Umbilical cord (tissue), 2 donors: ENCODE data around the gene KNCN. TPM values are rescaled to one million over a fixed set of nuclear protein-coding genes. Genes with fewer than 3 reads are reported as not detected.

Experiments
- DNase-seq: peaks from one replicate; pipeline ENCODE4 v3.0.0-alpha.2; 2015; ENCODE audit warnings: low spot score
- total RNA-seq: library from RNA; depleted of rRNA; stranded (reverse); fragments of >200 nt; gene quantifications from one replicate; pipeline ENCODE4 v1.2.3, GENCODE V29; 2014; ENCODE audit warnings: low replicate concordance; ENCODE audit not compliant: insufficient read depth

Gene KNCN
- total RNA-seq, 1 donor from 2014 or later: not detected

GRCh38 chr1:46544561-46545240 is 6.7 kb downstream of the KNCN start:
- DNase-seq: no peak

DNA sequence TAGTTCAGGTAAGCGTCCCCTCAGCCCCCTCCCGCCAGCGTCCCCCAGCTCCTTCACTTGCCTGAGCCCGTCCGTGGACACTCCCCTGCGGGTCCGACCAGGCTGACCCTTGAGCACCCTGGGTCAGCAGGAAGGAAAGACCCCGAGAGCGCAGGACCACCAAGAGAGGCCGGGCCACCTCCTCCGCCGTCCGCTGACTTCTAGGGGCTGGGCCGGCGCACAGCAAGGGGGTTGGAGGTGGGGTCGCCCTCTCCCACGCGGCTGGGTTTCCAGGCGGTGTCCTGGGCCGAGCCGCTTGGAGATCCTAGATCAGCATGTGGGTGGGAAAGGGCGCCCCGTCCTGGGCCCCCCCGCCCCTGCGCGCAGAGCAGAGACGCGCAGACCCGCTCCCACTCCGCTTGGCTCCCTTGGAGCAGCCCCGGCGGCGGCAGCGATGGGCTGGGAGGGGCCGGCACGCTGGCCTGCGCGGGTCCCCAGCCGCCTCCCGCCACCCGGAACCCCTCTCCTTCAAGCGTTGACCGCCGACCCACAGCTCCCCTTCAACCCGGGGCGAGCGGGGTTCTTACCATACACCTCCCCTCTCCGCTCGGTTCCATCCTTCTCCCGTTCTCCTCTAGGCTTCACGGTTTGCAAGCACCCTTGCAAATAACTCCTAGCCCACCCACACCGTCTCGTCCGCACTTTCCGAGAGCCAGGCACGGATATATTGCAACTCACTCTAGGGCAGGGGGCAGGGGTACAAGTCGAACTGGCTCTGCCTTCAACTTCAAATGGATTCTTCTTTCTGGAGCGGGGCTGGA is 7.5 kb downstream of the KNCN start:
- no peak for DNase-seq

GRCh38 chr1:46543382-46543760 is 8.1 kb downstream of the KNCN start:
- no peak for DNase-seq

DNA sequence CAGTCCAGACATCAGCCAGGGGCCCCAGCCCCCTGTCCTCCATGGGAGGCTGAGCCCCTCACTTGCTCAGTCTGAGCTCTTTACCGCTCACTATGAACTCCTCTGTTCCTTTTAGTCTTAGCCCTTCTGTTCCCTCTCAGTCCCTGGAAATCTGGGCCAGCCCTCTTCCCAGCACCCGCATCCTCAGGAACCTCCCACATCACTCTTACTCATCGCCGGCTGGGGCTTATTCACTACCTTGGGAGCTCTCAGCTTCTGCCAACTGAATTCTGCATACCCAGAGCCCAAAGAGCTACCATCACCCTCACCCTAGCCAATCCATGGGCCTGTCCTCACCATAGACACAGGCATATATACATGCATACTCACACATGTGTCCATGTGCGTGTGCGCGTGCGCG is 11.5 kb downstream of the KNCN start:
- DNase-seq: no peak

DNA sequence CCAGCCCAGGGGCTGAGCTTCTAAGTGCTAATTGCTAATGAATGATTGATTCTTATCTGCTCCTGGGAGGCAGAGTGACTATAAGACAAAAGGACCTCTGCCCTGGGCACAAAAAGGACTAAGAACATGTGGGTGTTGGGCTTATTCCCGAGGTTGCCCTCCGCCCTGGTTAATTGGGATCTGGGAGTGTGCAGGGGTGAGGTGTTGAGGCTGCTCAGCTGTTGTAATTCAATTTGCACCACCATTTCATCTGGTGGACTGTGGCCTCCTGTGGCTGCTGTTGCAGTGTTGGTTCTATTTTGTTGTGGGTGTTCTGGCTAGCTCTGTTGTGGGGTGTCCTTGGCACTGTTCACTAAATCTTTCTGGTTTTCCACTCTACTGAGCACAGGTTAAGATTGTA is 13.3 kb downstream of the KNCN start:
- no peak for DNase-seq

GRCh38 chr1:46537651-46538050 is 13.8 kb downstream of the KNCN start:
- DNase-seq: no peak

DNA sequence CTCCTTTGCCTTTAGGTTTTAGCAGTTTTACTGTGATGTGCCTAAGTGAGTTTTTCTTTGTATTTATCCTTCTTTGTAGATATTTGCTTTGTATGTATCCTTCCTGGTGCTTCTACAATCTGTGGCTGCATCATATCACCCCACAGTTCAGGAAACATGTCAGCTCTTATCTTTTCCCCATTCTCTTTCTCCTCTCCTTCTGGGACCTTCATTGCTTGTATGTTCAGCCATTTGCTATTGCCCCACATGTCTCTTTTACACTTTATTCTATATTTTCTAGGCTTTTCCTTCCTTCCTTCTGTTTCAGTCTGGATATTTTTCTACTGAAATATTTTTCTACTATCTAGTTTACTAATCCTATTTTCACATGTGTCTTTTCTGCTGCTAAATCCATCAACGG is 14.9 kb downstream of the KNCN start:
- no peak for DNase-seq

DNA sequence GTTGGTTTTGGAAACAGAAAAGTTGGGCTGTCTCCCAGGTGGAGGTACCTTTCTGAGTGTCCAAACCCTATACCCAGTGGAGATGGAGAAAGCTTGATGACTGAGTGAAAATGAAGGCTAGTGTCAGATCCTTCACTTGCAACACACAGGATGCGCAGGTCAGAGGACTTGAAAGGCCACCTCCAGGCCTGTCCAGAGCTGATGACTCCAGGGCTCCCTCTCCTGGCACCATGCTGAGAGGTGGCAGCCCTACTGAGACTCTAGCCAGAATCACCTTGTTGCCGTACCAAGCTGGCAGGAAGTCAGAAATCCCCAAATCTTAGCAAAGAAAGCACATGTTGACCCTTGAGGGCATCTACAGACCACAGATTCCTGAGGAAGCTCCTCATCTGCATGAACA is 16.4 kb downstream of the KNCN start:
- DNase-seq: no peak

DNA sequence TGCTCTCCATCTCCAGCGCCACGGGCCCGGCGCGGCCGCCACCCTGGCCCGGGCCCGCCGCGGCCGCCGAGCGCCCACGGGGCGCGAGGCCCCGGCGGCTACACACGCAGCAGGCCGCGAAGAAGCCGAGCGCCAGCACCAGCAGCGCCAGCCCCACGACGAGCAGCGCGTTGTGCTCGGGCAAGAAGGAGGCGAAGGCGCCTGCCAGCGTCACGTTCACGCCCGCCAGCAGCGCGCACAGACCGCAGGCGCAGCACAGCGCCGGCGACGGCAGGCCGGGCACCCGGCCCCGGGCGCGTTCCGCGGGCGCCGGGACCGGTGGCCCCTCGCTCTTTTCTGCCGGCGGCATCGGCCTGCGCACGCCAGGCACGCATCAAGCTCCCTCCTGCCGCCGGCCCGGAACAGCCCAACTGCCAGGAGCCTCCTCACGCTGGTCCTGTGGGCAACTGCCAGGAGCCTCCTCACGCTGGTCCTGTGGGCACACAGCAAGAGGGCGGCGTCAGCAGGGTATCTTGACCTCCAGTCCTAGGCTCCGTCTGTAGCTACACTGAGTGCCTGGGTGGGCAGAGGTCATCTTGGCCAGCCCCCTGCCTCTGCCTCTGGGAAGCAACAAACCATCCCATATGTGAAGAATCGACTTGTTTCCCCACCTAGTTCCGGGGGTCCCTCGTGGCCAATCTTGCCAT is 18.1 kb downstream of the KNCN start:
- peak; percentile 39 for DNase-seq

GRCh38 chr1:46532498-46533178 is 18.8 kb downstream of the KNCN start:
- DNase-seq: peak; percentile 65

- no peak for DNase-seq
These were observed 19.4 kb downstream of the KNCN start for GRCh38 chr1:46532095-46532494.

DNA sequence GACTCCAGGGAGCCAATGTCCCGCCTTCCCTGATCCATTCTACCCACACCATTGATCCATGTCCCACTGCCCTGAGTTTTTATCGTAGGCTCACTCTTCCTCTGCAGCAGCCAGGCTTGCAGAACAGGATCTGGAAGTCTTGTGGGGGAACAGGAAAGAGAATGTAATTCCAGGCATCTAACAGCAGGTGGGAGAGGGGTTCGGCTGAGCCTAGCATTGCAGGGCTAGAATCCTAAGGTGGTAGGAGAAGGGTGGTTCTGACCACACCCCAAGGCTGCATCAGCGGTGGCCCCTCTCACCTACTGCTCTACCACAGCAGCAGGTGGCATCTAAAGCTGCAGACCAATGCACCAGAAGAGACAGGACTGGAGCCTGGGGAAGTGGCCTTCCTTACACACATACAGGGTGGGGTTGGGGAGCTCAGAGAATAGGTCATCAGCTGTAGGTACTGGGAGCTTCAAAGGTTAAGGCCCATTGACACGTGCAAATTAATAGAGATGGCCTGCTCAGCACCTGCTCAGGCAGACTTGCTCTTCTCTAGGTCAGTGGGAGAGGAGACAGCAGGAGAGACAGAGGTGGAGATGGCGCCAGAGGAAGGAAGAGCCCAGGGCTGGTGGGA is 20.5 kb downstream of the KNCN start:
- no peak for DNase-seq

DNA sequence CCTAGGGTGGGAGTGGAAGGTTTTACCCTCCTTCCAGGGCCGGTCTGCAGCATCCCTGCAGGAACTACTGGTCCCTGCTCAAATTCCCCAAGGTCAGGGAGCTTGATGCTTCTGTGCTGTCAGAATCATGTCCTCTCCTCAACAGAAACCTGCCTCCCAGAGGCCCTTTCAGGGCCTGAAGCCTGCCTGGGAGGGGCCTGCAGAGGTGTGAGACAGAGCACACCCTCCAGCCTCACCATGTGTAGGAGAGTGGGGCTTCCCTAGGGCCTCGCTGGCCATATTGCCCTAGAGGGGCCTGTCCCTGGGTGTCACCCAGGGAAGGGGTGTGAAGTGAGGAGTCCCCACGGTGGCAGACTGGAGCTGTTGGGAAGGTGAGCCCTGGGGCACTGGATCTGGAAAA is 21.1 kb downstream of the KNCN start:
- no peak for DNase-seq

DNA sequence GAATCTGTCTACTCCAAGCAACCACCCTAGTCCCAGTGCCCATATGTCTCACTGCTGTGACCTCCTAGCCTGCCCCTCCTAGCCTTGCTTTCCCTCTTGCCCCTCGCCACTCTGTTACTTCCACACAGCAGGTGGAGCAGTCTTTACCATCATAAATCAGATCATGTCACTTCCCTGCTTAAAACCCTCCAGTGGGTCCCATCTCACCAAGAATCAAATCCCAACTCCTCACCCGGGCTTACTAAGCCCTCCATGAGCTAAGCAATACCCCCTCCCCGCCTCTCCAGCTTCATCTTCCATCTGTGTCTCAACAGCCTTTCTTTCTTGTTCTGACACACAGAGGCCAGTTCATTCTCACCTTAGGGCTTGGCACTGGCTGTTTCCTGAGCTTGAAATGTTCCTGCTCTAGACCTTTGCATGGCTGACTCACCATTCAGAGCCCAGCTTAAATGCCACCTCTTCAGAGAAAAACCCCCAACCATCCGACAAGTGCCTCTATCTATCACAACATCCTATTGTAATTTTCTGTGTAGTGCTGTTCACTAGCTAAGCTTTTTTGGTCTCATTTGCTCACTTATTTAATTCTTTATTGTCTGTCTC is 22.3 kb downstream of the KNCN start:
- DNase-seq: no peak

- peak; percentile 55 for DNase-seq
These were observed 23.0 kb downstream of the KNCN start for GRCh38 chr1:46528297-46528955.

GRCh38 chr1:46527474-46528296 is 23.8 kb downstream of the KNCN start:
- peak; percentile 84 for DNase-seq

DNA sequence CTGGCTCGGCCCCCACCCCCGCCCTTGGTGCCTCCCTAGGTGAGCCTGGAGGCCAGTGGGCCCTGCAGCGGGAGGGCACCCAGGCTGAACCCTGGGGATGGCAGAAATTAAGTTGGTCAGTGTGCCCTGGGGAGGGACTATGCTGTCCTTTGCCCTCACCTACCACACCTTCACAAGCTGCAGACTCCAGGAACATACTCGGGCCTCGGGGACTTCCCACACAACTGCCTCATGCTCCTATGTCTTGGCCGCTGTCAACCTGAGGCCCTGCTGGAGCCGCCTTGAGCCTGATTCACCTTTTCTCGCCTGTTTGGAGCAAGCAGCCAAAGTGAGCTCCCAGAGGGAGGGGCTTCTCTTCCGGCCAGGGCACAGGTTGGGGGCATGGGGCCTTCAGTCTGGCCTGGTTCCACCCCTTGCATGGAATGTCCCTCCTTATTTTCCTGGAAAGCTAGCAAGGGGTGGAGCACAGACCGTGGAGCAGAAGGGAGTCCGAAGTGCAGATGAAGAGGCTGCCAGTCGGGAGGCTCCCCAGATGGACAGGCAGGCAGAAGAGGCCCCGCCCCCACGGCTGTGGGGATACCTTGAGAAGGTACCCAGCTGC is 24.7 kb downstream of the KNCN start:
- DNase-seq: no peak

DNA sequence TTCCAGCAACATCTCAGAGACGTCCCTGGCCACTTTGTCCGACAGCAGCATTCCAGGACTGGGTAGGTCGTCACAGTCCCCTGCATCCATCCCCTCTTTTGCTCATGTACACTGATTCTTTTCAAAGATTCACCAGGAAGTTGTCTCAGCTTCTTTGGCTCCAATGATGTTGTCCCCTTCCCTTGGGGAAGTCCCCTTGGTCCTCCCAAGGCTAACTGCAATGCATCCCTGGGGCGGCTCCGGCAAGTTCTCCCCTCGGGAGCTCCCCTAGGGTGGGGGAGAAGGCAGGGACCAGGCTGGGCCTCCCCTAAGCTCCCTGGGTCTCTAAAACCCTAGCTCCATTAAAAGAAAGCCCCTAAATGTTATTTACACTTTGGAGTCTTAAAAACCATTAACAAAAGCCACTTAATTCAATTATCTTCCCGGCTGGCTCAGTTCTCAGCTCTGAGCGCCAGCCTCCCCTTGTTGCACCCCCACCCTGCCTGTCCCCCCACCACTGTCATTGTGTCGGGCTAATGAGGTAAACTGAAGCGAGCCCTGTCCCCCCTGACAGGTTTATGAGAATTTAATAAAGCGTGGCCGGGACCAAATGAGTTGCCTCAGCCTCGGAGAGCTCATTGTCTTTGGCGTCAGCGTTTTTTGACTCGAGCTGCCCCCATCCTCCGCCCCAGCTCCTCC is 25.3 kb downstream of the KNCN start:
- no peak for DNase-seq
